A549 (cell line): ENCODE measurements around the gene SMURF1.

Experiments used
- EHF ChIP-seq: fragments of 250-450 bp; sonication (Bioruptor Pico); IDR thresholded peaks from 2 replicates; pipeline ENCODE4 v1.5.0; 2020; ENCODE audit warnings: mild to moderate bottlenecking
- HOXB13 ChIP-seq: fragments of 250-450 bp; sonication (Bioruptor Pico); IDR thresholded peaks from 2 replicates; pipeline ENCODE4 v1.5.0; 2020; ENCODE audit warnings: low read depth, mild to moderate bottlenecking, moderate library complexity
- HOXB5 ChIP-seq: fragments of 250-450 bp; sonication (Bioruptor Pico); IDR thresholded peaks from 2 replicates; pipeline ENCODE4 v1.5.0; 2020; ENCODE audit warnings: mild to moderate bottlenecking, moderate library complexity
- MAFK ChIP-seq: fragments of 450-650 bp; IDR thresholded peaks from 2 replicates; pipeline ENCODE4 v1.6.1; 2014; ENCODE audit not compliant: partially characterized antibody
- MAZ ChIP-seq: fragments of 150-350 bp; IDR thresholded peaks from 2 replicates; pipeline ENCODE4 v1.6.1; 2014; ENCODE audit warnings: antibody characterized with exemption, low read depth, low read length, borderline replicate concordance
- NR3C1 ChIP-seq: fragments of >200 bp; sonication (Bioruptor Twin); formaldehyde crosslinking; IDR thresholded peaks from 3 replicates; pipeline ENCODE4 v1.6.1; 2017
- POLR2A ChIP-seq: IDR thresholded peaks from 2 replicates; pipeline ENCODE4 v1.6.1; 2012; ENCODE audit warnings: mild to moderate bottlenecking, low read length
- TF ChIP-seq, protein P1 (sequence below): fragments of >200 bp; sonication (Bioruptor Twin); formaldehyde crosslinking; IDR thresholded peaks from 3 replicates; pipeline ENCODE4 v1.5.1; 2016
- TF ChIP-seq, protein P2 (sequence below): fragments of 150-350 bp; IDR thresholded peaks from 2 replicates; pipeline ENCODE4 v1.6.1; 2014; ENCODE audit warnings: low read depth, mild to moderate bottlenecking, low read length

DNA sequence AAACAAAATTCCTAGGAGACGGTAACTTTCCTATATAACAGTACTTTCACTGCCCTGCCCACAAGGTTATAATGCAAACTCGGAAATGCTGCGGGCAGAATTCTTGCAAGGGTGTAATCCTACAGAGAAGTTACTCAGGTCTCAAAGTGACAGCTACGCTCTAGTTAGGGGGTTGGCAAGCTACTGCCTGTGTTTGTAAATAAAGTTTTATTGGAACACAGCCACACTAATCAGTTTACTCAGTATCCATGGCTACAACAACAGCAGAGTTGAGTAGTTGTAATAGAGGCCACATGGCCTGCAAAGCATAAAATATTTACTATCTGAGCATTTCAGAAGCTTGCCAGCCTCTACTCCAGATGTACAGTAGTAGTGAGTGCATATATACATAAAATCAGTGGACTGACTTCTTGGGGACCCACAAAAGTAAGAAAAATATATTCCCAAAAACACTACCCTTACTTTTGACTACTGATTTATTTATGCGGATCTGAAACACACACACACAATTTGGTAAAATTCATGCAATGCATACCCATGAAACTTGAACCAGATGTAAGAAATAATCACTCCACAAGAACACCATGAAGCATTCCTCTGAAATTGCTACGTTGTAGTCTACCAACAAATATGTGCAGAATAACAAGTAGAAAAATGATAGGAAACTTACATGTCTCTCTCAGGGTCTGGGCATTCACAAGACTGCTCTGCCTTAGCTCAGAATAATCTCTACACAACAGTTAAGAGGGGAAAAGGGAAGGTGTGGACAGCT is 53.0 kb downstream of the SMURF1 start:
- TF ChIP-seq NR3C1, result no peak
- TF ChIP-seq, protein P1, sequence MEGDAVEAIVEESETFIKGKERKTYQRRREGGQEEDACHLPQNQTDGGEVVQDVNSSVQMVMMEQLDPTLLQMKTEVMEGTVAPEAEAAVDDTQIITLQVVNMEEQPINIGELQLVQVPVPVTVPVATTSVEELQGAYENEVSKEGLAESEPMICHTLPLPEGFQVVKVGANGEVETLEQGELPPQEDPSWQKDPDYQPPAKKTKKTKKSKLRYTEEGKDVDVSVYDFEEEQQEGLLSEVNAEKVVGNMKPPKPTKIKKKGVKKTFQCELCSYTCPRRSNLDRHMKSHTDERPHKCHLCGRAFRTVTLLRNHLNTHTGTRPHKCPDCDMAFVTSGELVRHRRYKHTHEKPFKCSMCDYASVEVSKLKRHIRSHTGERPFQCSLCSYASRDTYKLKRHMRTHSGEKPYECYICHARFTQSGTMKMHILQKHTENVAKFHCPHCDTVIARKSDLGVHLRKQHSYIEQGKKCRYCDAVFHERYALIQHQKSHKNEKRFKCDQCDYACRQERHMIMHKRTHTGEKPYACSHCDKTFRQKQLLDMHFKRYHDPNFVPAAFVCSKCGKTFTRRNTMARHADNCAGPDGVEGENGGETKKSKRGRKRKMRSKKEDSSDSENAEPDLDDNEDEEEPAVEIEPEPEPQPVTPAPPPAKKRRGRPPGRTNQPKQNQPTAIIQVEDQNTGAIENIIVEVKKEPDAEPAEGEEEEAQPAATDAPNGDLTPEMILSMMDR, result no peak
- TF ChIP-seq MAZ, result no peak
- TF ChIP-seq HOXB5 (CRISPR knock-in tag), result no peak
- no peak for TF ChIP-seq POLR2A
- TF ChIP-seq, protein P2, sequence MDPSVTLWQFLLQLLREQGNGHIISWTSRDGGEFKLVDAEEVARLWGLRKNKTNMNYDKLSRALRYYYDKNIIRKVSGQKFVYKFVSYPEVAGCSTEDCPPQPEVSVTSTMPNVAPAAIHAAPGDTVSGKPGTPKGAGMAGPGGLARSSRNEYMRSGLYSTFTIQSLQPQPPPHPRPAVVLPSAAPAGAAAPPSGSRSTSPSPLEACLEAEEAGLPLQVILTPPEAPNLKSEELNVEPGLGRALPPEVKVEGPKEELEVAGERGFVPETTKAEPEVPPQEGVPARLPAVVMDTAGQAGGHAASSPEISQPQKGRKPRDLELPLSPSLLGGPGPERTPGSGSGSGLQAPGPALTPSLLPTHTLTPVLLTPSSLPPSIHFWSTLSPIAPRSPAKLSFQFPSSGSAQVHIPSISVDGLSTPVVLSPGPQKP, result no peak
- TF ChIP-seq EHF, result no peak
- no peak for TF ChIP-seq MAFK
- no peak for TF ChIP-seq HOXB13 (CRISPR knock-in tag)
